Measurements from ENCODE around the gene WDR64.

DNA sequence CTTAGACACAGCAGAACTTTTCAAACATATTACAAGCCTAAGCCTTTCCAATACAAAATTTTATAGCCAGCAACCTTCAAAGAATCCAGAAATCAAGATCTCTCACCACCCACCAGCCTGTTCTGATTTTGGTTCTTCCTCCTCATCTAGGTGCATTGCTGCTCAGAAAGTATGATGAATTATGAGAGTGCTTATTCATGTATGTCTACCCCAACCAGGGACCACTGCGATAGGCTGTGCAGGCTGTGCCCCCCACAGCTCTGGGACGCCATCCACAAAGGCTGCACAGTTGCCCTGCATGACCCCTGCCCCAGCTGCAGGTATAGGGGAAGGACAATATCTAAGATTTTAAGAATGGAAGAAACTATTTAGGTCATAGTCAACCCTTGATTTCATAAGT, 55.4 kb downstream of the WDR64 start:
- TF ChIP-seq HCFC1 (IDR thresholded peaks at IDR 0.05; ENCODE audit: low read depth, low read length) (no peak), ATF3 (CRISPR knock-in tag; IDR thresholded peaks at IDR 0.05) (no peak)
